ENCODE results near the gene DUSP11.

Gene DUSP11

GRCh38 chr2:73716543-73717250, 63.2 kb downstream of the DUSP11 start:
- DNase-seq, result no peak

GRCh38 chr2:73714091-73714490, 65.8 kb downstream of the DUSP11 start:
- no peak for DNase-seq

Data from GDM1 (cell line).